ENCODE data around the gene DCP1B.
"Not testable (repeated sequence)": the region's sequence is repeated elsewhere in the genome, so short reads cannot be mapped to it uniquely, and the experiment has no call there.

- TF ChIP-seq TAF1 (conservative IDR thresholded peaks at IDR 0.05); CTCF (IDR thresholded peaks at IDR 0.05; ENCODE audit: low read depth, low read length, missing input control); JUND (IDR thresholded peaks at IDR 0.05); NR2F2 (IDR thresholded peaks at IDR 0.05); SP1 (IDR thresholded peaks at IDR 0.05); REST (IDR thresholded peaks at IDR 0.05): not testable (repeated sequence)
These were observed 58.8 kb downstream of the DCP1B start for GRCh38 chr12:1945502-1945901.
